Measurements from ENCODE around the gene OR6N2.

DNA sequence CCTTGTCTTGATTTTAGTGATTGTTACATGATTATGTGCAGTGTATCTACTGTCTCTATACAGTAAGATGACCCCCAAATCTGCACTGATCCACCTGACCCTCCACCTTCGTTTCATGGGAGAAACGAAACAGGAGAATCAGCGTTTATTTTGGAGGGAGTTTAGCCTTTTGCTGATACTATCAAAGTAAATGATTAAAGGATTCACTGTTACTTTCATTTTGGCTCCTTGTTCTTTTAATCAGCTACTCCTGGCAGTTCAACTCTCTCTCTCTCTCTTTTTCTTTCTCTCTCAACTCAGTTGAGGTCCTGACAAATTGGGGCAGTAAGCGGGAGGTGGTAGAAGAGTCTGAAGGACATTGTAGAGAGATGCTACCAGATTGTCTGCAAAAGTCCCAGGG lies 50.6 kb downstream of the OR6N2 start:
- TF ChIP-seq, protein P1, sequence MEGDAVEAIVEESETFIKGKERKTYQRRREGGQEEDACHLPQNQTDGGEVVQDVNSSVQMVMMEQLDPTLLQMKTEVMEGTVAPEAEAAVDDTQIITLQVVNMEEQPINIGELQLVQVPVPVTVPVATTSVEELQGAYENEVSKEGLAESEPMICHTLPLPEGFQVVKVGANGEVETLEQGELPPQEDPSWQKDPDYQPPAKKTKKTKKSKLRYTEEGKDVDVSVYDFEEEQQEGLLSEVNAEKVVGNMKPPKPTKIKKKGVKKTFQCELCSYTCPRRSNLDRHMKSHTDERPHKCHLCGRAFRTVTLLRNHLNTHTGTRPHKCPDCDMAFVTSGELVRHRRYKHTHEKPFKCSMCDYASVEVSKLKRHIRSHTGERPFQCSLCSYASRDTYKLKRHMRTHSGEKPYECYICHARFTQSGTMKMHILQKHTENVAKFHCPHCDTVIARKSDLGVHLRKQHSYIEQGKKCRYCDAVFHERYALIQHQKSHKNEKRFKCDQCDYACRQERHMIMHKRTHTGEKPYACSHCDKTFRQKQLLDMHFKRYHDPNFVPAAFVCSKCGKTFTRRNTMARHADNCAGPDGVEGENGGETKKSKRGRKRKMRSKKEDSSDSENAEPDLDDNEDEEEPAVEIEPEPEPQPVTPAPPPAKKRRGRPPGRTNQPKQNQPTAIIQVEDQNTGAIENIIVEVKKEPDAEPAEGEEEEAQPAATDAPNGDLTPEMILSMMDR (IDR thresholded peaks at IDR 0.05; ENCODE audit: low read depth, low read length): no peak
- no peak for TF ChIP-seq EZH2phosphoT487 (IDR thresholded peaks at IDR 0.05; ENCODE audit: low read depth)

Data from OCI-LY3 (cell line).